NCI-H510A treated with DMSO at 0.1 percent for 48 hours (cell line): ENCODE results near the gene MMP23B.

Experiments
- DNase-seq: peaks from one replicate; lab custom pipeline; 2025; lab: John Stamatoyannopoulos, UW

MMP23B gene

GRCh38 chr1:1620433-1621139 is 11.4 kb upstream of the MMP23B start:
- DNase-seq: no peak

GRCh38 chr1:1621173-1622009 is 10.6 kb upstream of the MMP23B start:
- no peak for DNase-seq

- DNase-seq: no peak
Measured at GRCh38 chr1:1622010-1622787, 9.8 kb upstream of the MMP23B start.

GRCh38 chr1:1622788-1623094 is 9.2 kb upstream of the MMP23B start:
- DNase-seq: no peak

GRCh38 chr1:1623181-1623630 is 8.8 kb upstream of the MMP23B start:
- DNase-seq: no peak

- no peak for DNase-seq
Measured at GRCh38 chr1:1623631-1624442, 8.1 kb upstream of the MMP23B start.

GRCh38 chr1:1624443-1625403 is 7.2 kb upstream of the MMP23B start:
- DNase-seq: no peak

- no peak for DNase-seq
Measured at GRCh38 chr1:1625404-1625775, 6.6 kb upstream of the MMP23B start.

GRCh38 chr1:1625824-1626206 is 6.2 kb upstream of the MMP23B start:
- DNase-seq: no peak

GRCh38 chr1:1626207-1627141 is 5.5 kb upstream of the MMP23B start:
- no peak for DNase-seq

GRCh38 chr1:1627261-1627828 is 4.6 kb upstream of the MMP23B start:
- DNase-seq: no peak

- DNase-seq: no peak
Measured at GRCh38 chr1:1627829-1628753, 3.9 kb upstream of the MMP23B start.

- DNase-seq: no peak
Measured at GRCh38 chr1:1628754-1629429, 3.1 kb upstream of the MMP23B start.

- no peak for DNase-seq
Measured at GRCh38 chr1:1629430-1630190, 2.4 kb upstream of the MMP23B start.

- DNase-seq: peak; percentile 93
Measured at GRCh38 chr1:1630191-1630964, 1.6 kb upstream of the MMP23B start.
